Measurements from ENCODE around the gene ALDH2. TPM values are rescaled to one million over a fixed set of nuclear protein-coding genes. Genes with fewer than 3 reads are reported as not detected.

ALDH2 gene
- total and polyA plus RNA-seq, 9 of the 15 experiments (the other 6 are each of a cell fraction or from before 2014, with no cell fraction given) = 1.9 to 22.5 (median 12.2) TPM

GRCh38 chr12:111761706-111762105 is 5.0 kb upstream of the ALDH2 start:
- Histone ChIP-seq H3K27me3 (ENCODE audit: control insufficient read depth in 2 of 2, insufficient read depth in 2 of 2, low read length in 2 of 2) (no peaks in the 10 kb centered on the region), H2AFZ (ENCODE audit: low read depth, low read length) (no peak overlapping the region), H3K79me2 (ENCODE audit: control insufficient read depth, insufficient read depth, low read length) (no peaks in the 10 kb centered on the region), H3K9me1 (ENCODE audit: control insufficient read depth, insufficient read depth, low read length) (no peaks in the 10 kb centered on the region), H3K9ac (ENCODE audit: insufficient read depth in 1 of 2, low read depth in 2 of 2, low read length in 2 of 2) (0 out of 4 replicates have a peak overlapping the region, but pooled peaks of 1 of the 2 experiments have one; percentile 53), H4K20me1 (replicated peaks; ENCODE audit: control insufficient read depth, insufficient read depth, low read length) (no peaks in the 10 kb centered on the region), H3K9me3 (replicated peaks; ENCODE audit: control insufficient read depth, insufficient read depth, low read depth, low read length) (no peaks in the 10 kb centered on the region), H3K27ac (ENCODE audit: extremely low read depth, low read depth, low read length) (no peak overlapping the region), H3K36me3 (ENCODE audit: control insufficient read depth, insufficient read depth, low read length) (no peaks in the 10 kb centered on the region), H3K4me2 (ENCODE audit: insufficient read depth, low read length) (no peak overlapping the region), H3K4me1 (replicated peaks in 1 of 2; ENCODE audit: control insufficient read depth in 2 of 2, insufficient read depth in 2 of 2, low read length in 2 of 2) (peaks cover 20 to 27% of the 10 kb centered on the region in 2 experiments), H3K4me3 (no peak overlapping the region)
- TF ChIP-seq ZFPM2 (CRISPR knock-in tag; IDR thresholded peaks at IDR 0.05) (no peak), FIP1L1 (IDR thresholded peaks at IDR 0.05; ENCODE audit: low read depth, low read length, poor library complexity, severe bottlenecking) (no peak), CCAR2 (IDR thresholded peaks at IDR 0.05; ENCODE audit: low read depth, low read length) (no peak), POLR2B (IDR thresholded peaks at IDR 0.05; ENCODE audit: low read depth, partially characterized antibody) (no peak), TSC22D4 (tag; IDR thresholded peaks at IDR 0.05) (no peak), CREBBP (IDR thresholded peaks at IDR 0.05; ENCODE audit: low read depth, low read length) (no peak), HIVEP1 (CRISPR knock-in tag; IDR thresholded peaks at IDR 0.05) (no peak), FOXM1 (IDR thresholded peaks at IDR 0.05; ENCODE audit: low read depth) (no peak), FOXM1 (CRISPR knock-in tag; IDR thresholded peaks at IDR 0.05; ENCODE audit: low read depth) (no peak), RBM39 (optimal IDR thresholded peaks at IDR 0.05; ENCODE audit: low read depth, low read length) (no peak), MYBL2 (IDR thresholded peaks at IDR 0.05; ENCODE audit: low read depth) (no peak), MYBL2 (CRISPR knock-in tag; IDR thresholded peaks at IDR 0.05; ENCODE audit: borderline replicate concordance) (no peak), NCOA4 (IDR thresholded peaks at IDR 0.05; ENCODE audit: partially characterized antibody) (no peak), L3MBTL2 (IDR thresholded peaks at IDR 0.05) (no peak), GABPA (tag; conservative IDR thresholded peaks at IDR 0.05; ENCODE audit: low read depth) (no peak), SOX6 (IDR thresholded peaks at IDR 0.05) (no peak), MAFF (IDR thresholded peaks at IDR 0.05; ENCODE audit: low read length) (no peak), SETDB1 (IDR thresholded peaks at IDR 0.05; ENCODE audit: low read length) (no peak), MXD1 (CRISPR knock-in tag; IDR thresholded peaks at IDR 0.05; ENCODE audit: borderline replicate concordance, poor library complexity, severe bottlenecking) (no peak), KDM5B (IDR thresholded peaks at IDR 0.05; ENCODE audit: insufficient replicate concordance, low read depth, low read length) (no peak), KDM1A (IDR thresholded peaks at IDR 0.05) (no peak)
- DNase-seq (ENCODE audit: extremely low read depth in 1 of 4, low spot score in 3 of 4) = no peak
- in situ Hi-C loops (cut with MboI) = no loop called here
- intact Hi-C loops (cut with micrococcal nuclease) = no loop called here
- ATAC-seq = no peak
- FAIRE-seq = no peak
- BruUV-seq (replicated peaks) = no TSS peak
- POLR2A ChIA-PET = interaction anchor here (0.6 to 1.2 kb wide), 4 partner anchors 15 to 76 kb away, joined by 3 to 5 read pairs (median 4); partner anchors contain the start of genes ACAD10 and BRAP
- WGBS (ENCODE audit: insufficient coverage, low coverage, missing lambda C conversion rate) = 31% methylated on average over 3 of the region's 3 CpGs
- CTCF ChIA-PET (ENCODE audit: low intra/inter-chr PET ratio) = no interaction called here

Data from K562 (cell line).